Measurements from ENCODE around the gene GLO1. TPM values are rescaled to one million over a fixed set of nuclear protein-coding genes. Genes with fewer than 3 reads are reported as not detected.

Gene GLO1
- total RNA-seq, 1 experiment from 2014 or later = 155 TPM

GRCh38 chr6:38739532-38739931 lies 36.6 kb upstream of the GLO1 start:
- peak; percentile 22 to 36 for TF ChIP-seq CTCF (IDR thresholded peaks at IDR 0.05; ENCODE audit: insufficient read depth in 1 of 2, low read depth in 1 of 2, low read length in 1 of 2, severe bottlenecking in 1 of 2, unreplicated experiment in 1 of 2)
- intact Hi-C loops (cut with micrococcal nuclease; ENCODE audit: unreplicated experiment) = no loop called here
- ChIA-PET CTCF (no interaction called here), POLR2A (no interaction called here)
- no peak overlapping the region for H3K4me3 ChIP-seq (ENCODE audit: low read depth, low read length)
- H3K4me1 ChIP-seq = no peaks in the 10 kb centered on the region
- no peaks in the 10 kb centered on the region for H3K27me3 ChIP-seq (replicated peaks; ENCODE audit: control insufficient read depth, insufficient read depth, low read length)
- Mint-ChIP-seq H3K36me3 (ENCODE audit: insufficient read depth, unreplicated experiment) (no peaks in the 10 kb centered on the region), H3K27me3 (ENCODE audit: insufficient read depth, unreplicated experiment) (peaks cover 14% of the 10 kb centered on the region), H3K27ac (ENCODE audit: unreplicated experiment) (no peak overlapping the region), H3K9me3 (ENCODE audit: unreplicated experiment) (peaks cover 10% of the 10 kb centered on the region), H3K4me1 (ENCODE audit: low read depth, unreplicated experiment) (no peaks in the 10 kb centered on the region), H3K4me3 (ENCODE audit: unreplicated experiment) (no peak overlapping the region)
- BruUV-seq (replicated peaks) = no TSS peak
- H3K9me3 ChIP-seq = no peaks in the 10 kb centered on the region; the same call in 1 of the 2 replicates
- no peak for DNase-seq
- H3K36me3 ChIP-seq (ENCODE audit: control insufficient read depth, insufficient read depth, low read length) = no peaks in the 10 kb centered on the region

- no peak overlapping the region for H3K4me3 ChIP-seq (ENCODE audit: low read depth, low read length)
- CTCF ChIA-PET = no interaction called here
- POLR2A ChIA-PET = no interaction called here
- Mint-ChIP-seq H3K27ac (ENCODE audit: unreplicated experiment) (no peak overlapping the region), H3K4me1 (ENCODE audit: low read depth, unreplicated experiment) (no peaks in the 10 kb centered on the region), H3K36me3 (ENCODE audit: insufficient read depth, unreplicated experiment) (no peaks in the 10 kb centered on the region), H3K9me3 (ENCODE audit: unreplicated experiment) (peaks cover 10% of the 10 kb centered on the region), H3K4me3 (ENCODE audit: unreplicated experiment) (no peak overlapping the region), H3K27me3 (ENCODE audit: insufficient read depth, unreplicated experiment) (peaks cover 12% of the 10 kb centered on the region)
- no TSS peak for BruUV-seq (replicated peaks)
- H3K27me3 ChIP-seq (replicated peaks; ENCODE audit: control insufficient read depth, insufficient read depth, low read length) = no peaks in the 10 kb centered on the region
- H3K36me3 ChIP-seq (ENCODE audit: control insufficient read depth, insufficient read depth, low read length) = no peaks in the 10 kb centered on the region
- H3K4me1 ChIP-seq = no peaks in the 10 kb centered on the region
- intact Hi-C loops (cut with micrococcal nuclease; ENCODE audit: unreplicated experiment) = no loop called here
- TF ChIP-seq CTCF (IDR thresholded peaks at IDR 0.05; ENCODE audit: insufficient read depth in 1 of 2, low read depth in 1 of 2, low read length in 1 of 2, severe bottlenecking in 1 of 2, unreplicated experiment in 1 of 2) = no peak
- no peak for DNase-seq
- no peaks in the 10 kb centered on the region; the same call in 1 of the 2 replicates for H3K9me3 ChIP-seq
These were observed 35.3 kb upstream of the GLO1 start for GRCh38 chr6:38738261-38738660.

- intact Hi-C loops (cut with micrococcal nuclease; ENCODE audit: unreplicated experiment) = no loop called here
- CTCF ChIA-PET = no interaction called here
- no TSS peak for BruUV-seq (replicated peaks)
- Histone ChIP-seq H3K36me3 (ENCODE audit: control insufficient read depth, insufficient read depth, low read length) (no peaks in the 10 kb centered on the region), H3K27me3 (replicated peaks; ENCODE audit: control insufficient read depth, insufficient read depth, low read length) (no peaks in the 10 kb centered on the region), H3K4me1 (no peaks in the 10 kb centered on the region), H3K9me3 (no peaks in the 10 kb centered on the region; the same call in 1 of the 2 replicates), H3K4me3 (ENCODE audit: low read depth, low read length) (no peak overlapping the region)
- Mint-ChIP-seq H3K27ac (ENCODE audit: unreplicated experiment) (no peak overlapping the region), H3K36me3 (ENCODE audit: insufficient read depth, unreplicated experiment) (no peaks in the 10 kb centered on the region), H3K4me1 (ENCODE audit: low read depth, unreplicated experiment) (no peaks in the 10 kb centered on the region), H3K4me3 (ENCODE audit: unreplicated experiment) (no peak overlapping the region), H3K9me3 (ENCODE audit: unreplicated experiment) (peaks cover 10% of the 10 kb centered on the region), H3K27me3 (ENCODE audit: insufficient read depth, unreplicated experiment) (peaks cover 12% of the 10 kb centered on the region)
- POLR2A ChIA-PET = no interaction called here
- no peak for TF ChIP-seq CTCF (IDR thresholded peaks at IDR 0.05; ENCODE audit: insufficient read depth in 1 of 2, low read depth in 1 of 2, low read length in 1 of 2, severe bottlenecking in 1 of 2, unreplicated experiment in 1 of 2)
- no peak for DNase-seq
These were observed 34.0 kb upstream of the GLO1 start for GRCh38 chr6:38736951-38737350.

Data from Caco-2 (cell line).